Naive thymus-derived CD4-positive, alpha-beta T cell (primary cell): ENCODE measurements around the gene MORC2. TPM values are rescaled to one million over a fixed set of nuclear protein-coding genes. Genes with fewer than 3 reads are reported as not detected.

ENCODE experiments used
- ATAC-seq: fragments of 150-1000 bp; cut with Tn5 transposase; 2 replicates; pipeline ENCODE4 v1.10.0; 2021; ENCODE audit warnings: mild to moderate bottlenecking, moderate library complexity
- CTCF ChIA-PET: fragments of 350-600 bp; sonication (Branson Sonifier 250); formaldehyde crosslinking; loops from one replicate; lab custom pipeline; 2021; ENCODE audit warnings: antibody characterized with exemption; lab: Charles Lee
- POLR2A ChIA-PET: fragments of 350-600 bp; sonication (Branson Sonifier 250); formaldehyde crosslinking; loops from one replicate; lab custom pipeline; 2021; ENCODE audit warnings: antibody characterized with exemption, inconsistent platforms; lab: Charles Lee
- DNase-seq, 9 donors: peaks; one replicate each; pipeline versions ENCODE4 v3.0.0 to v3.0.0-alpha.2; 2020 to 2022; ENCODE audit warnings: mixed read lengths in 1 of 9
- H3K27ac ChIP-seq: one replicate; pipeline ENCODE4 v1.7.0; 2013; ENCODE audit warnings: mild to moderate bottlenecking, low read depth, low read length, moderate library complexity
- H3K27me3 ChIP-seq, 2 donors: one replicate each; pipeline ENCODE4 v1.7.0; 2013; ENCODE audit warnings: low read length in 2 of 2, mild to moderate bottlenecking in 2 of 2, moderate library complexity in 2 of 2; ENCODE audit not compliant: control insufficient read depth in 2 of 2, insufficient read depth in 2 of 2
- H3K36me3 ChIP-seq, 3 experiments: 1 replicate in 2 of 3; 2 replicates in 1 of 3; pipeline ENCODE4 v1.7.0; 2013; ENCODE audit warnings: low read length in 3 of 3, mild to moderate bottlenecking in 3 of 3, moderate library complexity in 1 of 3; ENCODE audit not compliant: insufficient read depth in 3 of 3, control insufficient read depth in 2 of 3
- H3K4me1 ChIP-seq, 2 donors: one replicate each; pipeline ENCODE4 v1.7.0; 2013; ENCODE audit warnings: low read length in 2 of 2, mild to moderate bottlenecking in 2 of 2, moderate library complexity in 1 of 2; ENCODE audit not compliant: control insufficient read depth in 2 of 2, insufficient read depth in 2 of 2
- H3K4me3 ChIP-seq: 2 replicates; pipeline ENCODE4 v1.7.0; 2013; ENCODE audit warnings: mild to moderate bottlenecking, low read length
- H3K9me3 ChIP-seq, 3 experiments: 1 replicate in 2 of 3; 2 replicates in 1 of 3; pipeline ENCODE4 v1.7.0; 2013; ENCODE audit warnings: low read length in 3 of 3; ENCODE audit not compliant: control insufficient read depth in 2 of 3
- H3K27ac Mint-ChIP-seq, 9 donors: one replicate each; pipeline ENCODE4 v1.8.0; 2020 to 2022; ENCODE audit warnings: mixed read lengths in 9 of 9, mild to moderate bottlenecking in 8 of 9, moderate library complexity in 5 of 9, inconsistent platforms in 2 of 9
- H3K27me3 Mint-ChIP-seq, 5 donors: one replicate each; pipeline ENCODE4 v1.8.0; 2021 to 2022; ENCODE audit warnings: mixed read lengths in 5 of 5, mild to moderate bottlenecking in 1 of 5
- H3K36me3 Mint-ChIP-seq, 5 donors: one replicate each; pipeline ENCODE4 v1.8.0; 2020 to 2022; ENCODE audit warnings: mixed read lengths in 5 of 5, mild to moderate bottlenecking in 3 of 5, inconsistent platforms in 1 of 5
- H3K4me1 Mint-ChIP-seq, 7 donors: one replicate each; pipeline ENCODE4 v1.8.0; 2020 to 2022; ENCODE audit warnings: mixed read lengths in 7 of 7, mild to moderate bottlenecking in 3 of 7, inconsistent platforms in 1 of 7
- H3K4me3 Mint-ChIP-seq, 10 donors: one replicate each; pipeline ENCODE4 v1.8.0; 2020 to 2022; ENCODE audit warnings: mild to moderate bottlenecking in 10 of 10, mixed read lengths in 10 of 10, moderate library complexity in 6 of 10, inconsistent platforms in 2 of 10
- H3K9me3 Mint-ChIP-seq, 11 donors: one replicate each; pipeline ENCODE4 v1.8.0; 2020 to 2022; ENCODE audit warnings: mixed read lengths in 11 of 11, mild to moderate bottlenecking in 4 of 11, inconsistent platforms in 1 of 11, moderate library complexity in 1 of 11
- intact Hi-C, 2 donors: fragments of 100-400 bp; cut with micrococcal nuclease; formaldehyde crosslinking; loops; one replicate each; pipeline ENCODE4 v1.15.1; 2023
- polyA plus RNA-seq, 2 donors: library from polyadenylated mRNA; unstranded; fragments of 300-500 nt; fragmentation: Illumina TruSeq; gene quantifications; one replicate each; pipeline ENCODE4 v1.2.3, GENCODE V29; 2021
- total RNA-seq, 6 experiments: library from RNA in 5 of 6; stranded (reverse) in 5 of 6; gene quantifications; 1 replicate in 5 of 6; 2 replicates in 1 of 6; pipeline ENCODE4 v1.2.3 and lab custom pipeline; 2021 to 2026

Gene MORC2
- total and polyA plus RNA-seq, 7 experiments from 2014 or later, result 12.8 to 66.9 (median 43.7) TPM

- Histone ChIP-seq H3K9me3 (no peaks in the 10 kb centered on the region), H3K27ac (no peak overlapping the region), H3K4me1 (no peaks in the 10 kb centered on the region), H3K4me3 (no peak overlapping the region), H3K27me3 (no peaks in the 10 kb centered on the region), H3K36me3 (peaks cover 0 to 59% (median 3%) of the 10 kb centered on the region in 3 experiments)
- peaks cover 4 to 25% (median 10%) of the 10 kb centered on the region in 7 donors for H3K4me1 Mint-ChIP-seq
- ChIA-PET POLR2A (no interaction called here), CTCF (interaction anchor here (0.5 to 0.9 kb wide), 2 partner anchors 15 to 311 kb away, joined by 5 read pairs; no protein-coding TSS in a partner anchor)
- H3K9me3 Mint-ChIP-seq, result peaks cover 0 to under 1% (median 0%) of the 10 kb centered on the region in 11 donors
- no peaks in the 10 kb centered on the region for H3K27me3 Mint-ChIP-seq
- H3K4me3 Mint-ChIP-seq, result no peak overlapping the region
- no peak for ATAC-seq
- no peak for DNase-seq
- peaks cover 6 to 59% (median 38%) of the 10 kb centered on the region in 5 donors for H3K36me3 Mint-ChIP-seq
- intact Hi-C loops, result no loop called here
- no peak overlapping the region for H3K27ac Mint-ChIP-seq
Observed at GRCh38 chr22:30905696-30906341, 62.8 kb downstream of the MORC2 start.

GRCh38 chr22:30903876-30904460 is 64.6 kb downstream of the MORC2 start:
- ATAC-seq (no peak), DNase-seq (no peak)
- Histone ChIP-seq H3K9me3 (no peaks in the 10 kb centered on the region), H3K36me3 (peaks cover 0 to 47% (median 3%) of the 10 kb centered on the region in 3 experiments), H3K4me3 (no peak overlapping the region), H3K27me3 (no peaks in the 10 kb centered on the region), H3K27ac (no peak overlapping the region), H3K4me1 (no peaks in the 10 kb centered on the region)
- ChIA-PET POLR2A (no interaction called here), CTCF (interaction anchor here (1.1 kb wide), 1 partner anchor 12 kb away, joined by 3 read pairs; no protein-coding TSS in a partner anchor)
- intact Hi-C loops, result no loop called here
- H3K27ac Mint-ChIP-seq, result peak overlapping the region in 1 of 9 donors; percentile 3
- H3K9me3 Mint-ChIP-seq, result peaks cover 0 to 17% (median 7%) of the 10 kb centered on the region in 11 donors
- no peaks in the 10 kb centered on the region for H3K27me3 Mint-ChIP-seq
- H3K36me3 Mint-ChIP-seq, result peaks cover 6 to 58% (median 31%) of the 10 kb centered on the region in 5 donors
- H3K4me3 Mint-ChIP-seq, result no peak overlapping the region
- H3K4me1 Mint-ChIP-seq, result peaks cover 4 to 14% (median 10%) of the 10 kb centered on the region in 7 donors

DNA sequence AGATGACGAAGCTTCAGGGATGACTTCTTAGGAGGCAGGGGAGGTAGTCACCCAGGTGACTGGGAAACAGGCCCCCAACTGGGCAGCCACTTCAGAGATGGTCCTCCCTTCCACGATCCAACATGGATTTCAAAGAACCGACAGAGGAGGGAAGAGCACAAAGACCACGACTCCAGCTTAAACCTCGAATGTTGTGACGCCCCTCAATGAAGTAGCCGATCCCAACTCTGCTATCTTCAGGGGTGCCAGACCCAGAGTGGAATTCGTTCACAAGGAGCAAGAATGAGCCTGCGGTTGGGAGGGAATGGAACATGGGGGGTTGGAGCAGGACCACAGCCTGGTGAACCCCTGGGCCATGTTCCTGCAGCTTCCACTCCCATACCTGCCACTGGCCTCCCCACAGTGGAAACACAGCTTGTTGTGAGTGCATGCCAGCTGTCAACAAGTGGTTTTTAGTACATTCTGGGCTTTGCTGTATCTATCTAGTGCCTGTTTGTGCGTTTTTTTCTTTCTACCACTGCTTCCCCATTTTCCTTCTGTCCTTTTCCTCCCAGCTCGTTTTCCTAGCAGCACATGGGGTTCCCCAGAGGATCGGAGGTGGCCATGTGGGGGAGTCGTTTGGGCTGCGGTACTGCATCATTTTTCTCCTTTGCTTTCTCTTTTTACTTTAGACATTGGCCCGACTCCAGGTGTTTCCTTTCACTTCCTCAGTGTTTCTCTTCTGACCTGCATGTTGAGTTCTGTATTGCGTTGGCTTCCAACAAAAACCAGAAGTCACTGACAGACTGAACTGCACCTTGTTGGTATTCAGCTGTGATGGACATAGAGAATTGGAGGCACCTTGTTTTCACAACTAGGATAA is 65.8 kb downstream of the MORC2 start:
- H3K27ac Mint-ChIP-seq, result peak overlapping the region in 4 of 9 donors; percentile 33 to 67 (median 51)
- DNase-seq, result no peak

GRCh38 chr22:30894371-30894740 is 74.2 kb downstream of the MORC2 start:
- peak overlapping the region; percentile 39 for H3K27ac ChIP-seq
- H3K9me3 ChIP-seq, result no peaks in the 10 kb centered on the region
- peaks cover 0 to 11% (median 0%) of the 10 kb centered on the region in 3 experiments for H3K36me3 ChIP-seq
- no peak for DNase-seq
- no peak for ATAC-seq
- peaks cover 15 to 37% (median 32%) of the 10 kb centered on the region in 7 donors for H3K4me1 Mint-ChIP-seq
- peaks cover 0 to 10% (median 0%) of the 10 kb centered on the region in 11 donors for H3K9me3 Mint-ChIP-seq
- no peaks in the 10 kb centered on the region for H3K27me3 Mint-ChIP-seq
- H3K4me3 Mint-ChIP-seq, result peak overlapping the region in 8 of 10 donors; percentile 59 to 90 (median 79)
- H3K36me3 Mint-ChIP-seq, result peaks cover 0 to 17% (median 8%) of the 10 kb centered on the region in 5 donors
- ChIA-PET POLR2A (no interaction called here), CTCF (no interaction called here)
- H3K4me1 ChIP-seq, result peaks cover 0 to 10% of the 10 kb centered on the region in 2 donors
- H3K4me3 ChIP-seq, result no peak overlapping the region
- H3K27ac Mint-ChIP-seq, result peak overlapping the region in 8 of 9 donors; percentile 71 to 89 (median 82)
- no peaks in the 10 kb centered on the region for H3K27me3 ChIP-seq
- intact Hi-C loops, result no loop called here

More for the DNA sequence above, 65.8 kb downstream of the MORC2 start:
- peaks cover 4 to 14% (median 10%) of the 10 kb centered on the region in 7 donors for H3K4me1 Mint-ChIP-seq
- no peak for ATAC-seq
- Histone ChIP-seq H3K9me3 (no peaks in the 10 kb centered on the region), H3K4me1 (no peaks in the 10 kb centered on the region), H3K27me3 (no peaks in the 10 kb centered on the region), H3K27ac (no peak overlapping the region), H3K36me3 (peaks cover 0 to 36% (median 0%) of the 10 kb centered on the region in 3 experiments), H3K4me3 (no peak overlapping the region)
- peaks cover 7 to 53% (median 35%) of the 10 kb centered on the region in 5 donors for H3K36me3 Mint-ChIP-seq
- H3K4me3 Mint-ChIP-seq, result peak overlapping the region in 4 of 10 donors; percentile 23 to 66 (median 42)
- H3K9me3 Mint-ChIP-seq, result peaks cover 0 to 21% (median 7%) of the 10 kb centered on the region in 11 donors
- H3K27me3 Mint-ChIP-seq, result no peaks in the 10 kb centered on the region
- POLR2A ChIA-PET, result no interaction called here
- intact Hi-C loops, result no loop called here
- CTCF ChIA-PET, result interaction anchor here (0.7 kb wide), 1 partner anchor 48 kb away, joined by 3 read pairs; no protein-coding TSS in a partner anchor

DNA sequence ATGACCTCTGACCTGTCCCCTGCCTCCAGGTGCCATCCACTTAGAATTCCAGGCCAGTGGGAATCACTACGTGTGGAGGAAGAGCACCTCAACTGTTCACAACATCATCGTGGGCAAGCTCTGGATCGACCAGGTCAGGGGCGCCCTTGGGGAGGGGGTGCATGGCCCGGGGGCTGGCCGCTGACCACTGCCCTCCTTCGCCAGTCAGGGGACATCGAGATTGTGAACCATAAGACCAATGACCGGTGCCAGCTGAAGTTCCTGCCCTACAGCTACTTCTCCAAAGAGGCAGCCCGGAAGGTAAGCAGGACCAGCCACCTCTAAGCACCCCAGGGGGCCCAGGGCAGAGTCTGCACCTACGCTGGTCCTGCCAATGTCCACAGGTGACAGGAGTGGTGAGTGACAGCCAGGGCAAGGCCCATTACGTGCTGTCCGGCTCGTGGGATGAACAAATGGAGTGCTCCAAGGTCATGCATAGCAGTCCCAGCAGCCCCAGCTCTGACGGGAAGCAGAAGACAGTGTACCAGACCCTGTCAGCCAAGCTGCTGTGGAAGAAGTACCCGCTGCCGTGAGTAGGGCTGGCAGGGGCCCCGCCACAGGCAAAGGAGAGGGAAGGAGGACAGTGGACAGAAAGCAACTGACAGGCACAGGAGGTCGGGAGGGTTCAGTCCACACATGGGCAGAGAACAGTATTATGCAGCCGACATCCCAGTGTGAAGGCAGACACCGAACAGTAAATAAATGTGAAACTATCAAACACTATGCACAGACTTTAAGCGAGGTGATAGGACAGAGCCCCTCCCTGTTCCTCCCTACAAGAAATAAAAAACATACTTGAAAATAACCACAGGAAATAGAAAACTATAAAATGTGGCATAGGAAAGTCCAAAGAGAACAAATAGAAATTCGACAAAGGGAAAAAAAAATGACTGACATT is 74.9 kb downstream of the MORC2 start:
- H3K27ac Mint-ChIP-seq, result peak overlapping the region; percentile 71 to 89 (median 78)
- intact Hi-C loops, result no loop called here
- H3K36me3 Mint-ChIP-seq, result peaks cover 0 to 15% (median 11%) of the 10 kb centered on the region in 5 donors
- peaks cover 0 to 6% (median 0%) of the 10 kb centered on the region in 11 donors for H3K9me3 Mint-ChIP-seq
- DNase-seq, result peak in 6 of 9 donors; percentile 6 to 37 (median 16)
- no peak for ATAC-seq
- H3K36me3 ChIP-seq, result peaks cover 0 to 18% (median 0%) of the 10 kb centered on the region in 3 experiments
- ChIA-PET CTCF (interaction anchor here (1.4 kb wide), 1 partner anchor 28 kb away, joined by 3 read pairs; no protein-coding TSS in a partner anchor), POLR2A (no interaction called here)
- peaks cover 15 to 37% (median 32%) of the 10 kb centered on the region in 7 donors for H3K4me1 Mint-ChIP-seq
- no peaks in the 10 kb centered on the region for H3K27me3 Mint-ChIP-seq
- no peaks in the 10 kb centered on the region for H3K27me3 ChIP-seq
- H3K9me3 ChIP-seq, result no peaks in the 10 kb centered on the region
- H3K4me1 ChIP-seq, result peaks cover 0 to 10% of the 10 kb centered on the region in 2 donors
- H3K4me3 Mint-ChIP-seq, result peak overlapping the region; percentile 59 to 90 (median 78)
- H3K4me3 ChIP-seq, result no peak overlapping the region
- peak overlapping the region; percentile 39 for H3K27ac ChIP-seq
